ENCODE data around the gene MYH4. TPM values are rescaled to one million over a fixed set of nuclear protein-coding genes. Genes with fewer than 3 reads are reported as not detected.

Gene MYH4
- polyA plus RNA-seq, 2 donors, result not detected

GRCh38 chr17:10429421-10430045 is 39.8 kb downstream of the MYH4 start:
- no peaks in the 10 kb centered on the region for H3K9me3 ChIP-seq (ENCODE audit: control insufficient read depth in 2 of 2, insufficient read depth in 1 of 2, low read depth in 1 of 2, low read length in 1 of 2)
- no peaks in the 10 kb centered on the region for H3K27me3 ChIP-seq (ENCODE audit: control insufficient read depth in 1 of 2, insufficient read depth in 2 of 2, low read length in 2 of 2)
- no peaks in the 10 kb centered on the region for H3K4me1 ChIP-seq (ENCODE audit: control insufficient read depth in 2 of 2, insufficient read depth in 2 of 2, low read length in 1 of 2)
- no peaks in the 10 kb centered on the region for H3K36me3 ChIP-seq (ENCODE audit: control insufficient read depth in 2 of 2, insufficient read depth in 2 of 2, low read length in 1 of 2)
- no peak overlapping the region for H3K4me3 ChIP-seq (ENCODE audit: low read depth in 1 of 2, low read length in 2 of 2)
- H3K27ac ChIP-seq (ENCODE audit: low read depth in 2 of 2, low read length in 1 of 2), result no peak overlapping the region
- 75% methylated on average over 2 of the region's 2 CpGs for WGBS, 2 donors

- WGBS, 2 donors, result 80 to 86% methylated on average over 2 of the region's 2 CpGs
- H3K9me3 ChIP-seq (ENCODE audit: control insufficient read depth in 2 of 2, insufficient read depth in 1 of 2, low read depth in 1 of 2, low read length in 1 of 2), result no peaks in the 10 kb centered on the region
- H3K4me1 ChIP-seq (ENCODE audit: control insufficient read depth in 2 of 2, insufficient read depth in 2 of 2, low read length in 1 of 2), result no peaks in the 10 kb centered on the region
- no peaks in the 10 kb centered on the region for H3K36me3 ChIP-seq (ENCODE audit: control insufficient read depth in 2 of 2, insufficient read depth in 2 of 2, low read length in 1 of 2)
- no peak overlapping the region for H3K27ac ChIP-seq (ENCODE audit: low read depth in 2 of 2, low read length in 1 of 2)
- no peaks in the 10 kb centered on the region for H3K27me3 ChIP-seq (ENCODE audit: control insufficient read depth in 1 of 2, insufficient read depth in 2 of 2, low read length in 2 of 2)
- H3K4me3 ChIP-seq (ENCODE audit: low read depth in 1 of 2, low read length in 2 of 2), result no peak overlapping the region
These were observed 40.6 kb downstream of the MYH4 start for GRCh38 chr17:10428781-10429180.

- Histone ChIP-seq H3K27ac (ENCODE audit: low read depth in 2 of 2, low read length in 1 of 2) (no peak within 1 kb of the TSS), H3K4me3 (ENCODE audit: low read depth in 1 of 2, low read length in 2 of 2) (peak within 1 kb of the TSS in 1 of 2 donors; percentile 11), H3K36me3 (ENCODE audit: control insufficient read depth in 2 of 2, insufficient read depth in 2 of 2, low read length in 1 of 2) (no peaks in the 10 kb centered on the region), H3K9me3 (ENCODE audit: control insufficient read depth in 2 of 2, insufficient read depth in 1 of 2, low read depth in 1 of 2, low read length in 1 of 2) (no peaks in the 10 kb centered on the region), H3K4me1 (ENCODE audit: control insufficient read depth in 2 of 2, insufficient read depth in 2 of 2, low read length in 1 of 2) (no peaks in the 10 kb centered on the region), H3K27me3 (ENCODE audit: control insufficient read depth in 1 of 2, insufficient read depth in 2 of 2, low read length in 2 of 2) (no peaks in the 10 kb centered on the region)
- 74 to 77% methylated on average over 7 of the region's 7 CpGs for WGBS, 2 donors
These were observed 47.3 kb downstream of the MYH4 start, which contains the start of gene MYH8 for GRCh38 chr17:10421900-10422542. Gene MYH8 (minus strand): TSS chr17:10421950. CDS start chr17:10420227, 1,723 bp downstream.

- Histone ChIP-seq H3K27me3 (ENCODE audit: control insufficient read depth in 1 of 2, insufficient read depth in 2 of 2, low read length in 2 of 2) (no peaks in the 10 kb centered on the region), H3K27ac (ENCODE audit: low read depth in 2 of 2, low read length in 1 of 2) (no peak overlapping the region), H3K36me3 (ENCODE audit: control insufficient read depth in 2 of 2, insufficient read depth in 2 of 2, low read length in 1 of 2) (no peaks in the 10 kb centered on the region), H3K4me1 (ENCODE audit: control insufficient read depth in 2 of 2, insufficient read depth in 2 of 2, low read length in 1 of 2) (no peaks in the 10 kb centered on the region), H3K4me3 (ENCODE audit: low read depth in 1 of 2, low read length in 2 of 2) (no peak overlapping the region), H3K9me3 (ENCODE audit: control insufficient read depth in 2 of 2, insufficient read depth in 1 of 2, low read depth in 1 of 2, low read length in 1 of 2) (no peaks in the 10 kb centered on the region)
- WGBS, 2 donors, result 56 to 65% methylated on average over 2 of the region's 2 CpGs
These were observed 48.1 kb downstream of the MYH4 start for GRCh38 chr17:10421211-10421610.

- Histone ChIP-seq H3K4me3 (ENCODE audit: low read depth in 1 of 2, low read length in 2 of 2) (peak overlapping the region in 1 of 2 donors; percentile 11), H3K27me3 (ENCODE audit: control insufficient read depth in 1 of 2, insufficient read depth in 2 of 2, low read length in 2 of 2) (no peaks in the 10 kb centered on the region), H3K4me1 (ENCODE audit: control insufficient read depth in 2 of 2, insufficient read depth in 2 of 2, low read length in 1 of 2) (no peaks in the 10 kb centered on the region), H3K36me3 (ENCODE audit: control insufficient read depth in 2 of 2, insufficient read depth in 2 of 2, low read length in 1 of 2) (no peaks in the 10 kb centered on the region), H3K9me3 (ENCODE audit: control insufficient read depth in 2 of 2, insufficient read depth in 1 of 2, low read depth in 1 of 2, low read length in 1 of 2) (no peaks in the 10 kb centered on the region), H3K27ac (ENCODE audit: low read depth in 2 of 2, low read length in 1 of 2) (no peak overlapping the region)
- WGBS, 2 donors, result 53 to 58% methylated on average over 2 of the region's 2 CpGs
These were observed 48.5 kb downstream of the MYH4 start for GRCh38 chr17:10420811-10421210.

- Histone ChIP-seq H3K4me1 (ENCODE audit: control insufficient read depth in 2 of 2, insufficient read depth in 2 of 2, low read length in 1 of 2) (no peaks in the 10 kb centered on the region), H3K27me3 (ENCODE audit: control insufficient read depth in 1 of 2, insufficient read depth in 2 of 2, low read length in 2 of 2) (no peaks in the 10 kb centered on the region), H3K27ac (ENCODE audit: low read depth in 2 of 2, low read length in 1 of 2) (no peak overlapping the region), H3K36me3 (ENCODE audit: control insufficient read depth in 2 of 2, insufficient read depth in 2 of 2, low read length in 1 of 2) (no peaks in the 10 kb centered on the region), H3K4me3 (ENCODE audit: low read depth in 1 of 2, low read length in 2 of 2) (no peak overlapping the region), H3K9me3 (ENCODE audit: control insufficient read depth in 2 of 2, insufficient read depth in 1 of 2, low read depth in 1 of 2, low read length in 1 of 2) (no peaks in the 10 kb centered on the region)
- 51 to 58% methylated on average over 3 of the region's 3 CpGs for WGBS, 2 donors
These were observed 51.9 kb downstream of the MYH4 start for GRCh38 chr17:10417431-10417830.

GRCh38 chr17:10415161-10415560 is 54.2 kb downstream of the MYH4 start:
- WGBS, 2 donors, result 79 to 83% methylated on average over 4 of the region's 4 CpGs
- Histone ChIP-seq H3K9me3 (ENCODE audit: control insufficient read depth in 2 of 2, insufficient read depth in 1 of 2, low read depth in 1 of 2, low read length in 1 of 2) (no peaks in the 10 kb centered on the region), H3K27ac (ENCODE audit: low read depth in 2 of 2, low read length in 1 of 2) (no peak overlapping the region), H3K4me3 (ENCODE audit: low read depth in 1 of 2, low read length in 2 of 2) (no peak overlapping the region), H3K27me3 (ENCODE audit: control insufficient read depth in 1 of 2, insufficient read depth in 2 of 2, low read length in 2 of 2) (no peaks in the 10 kb centered on the region), H3K36me3 (ENCODE audit: control insufficient read depth in 2 of 2, insufficient read depth in 2 of 2, low read length in 1 of 2) (no peaks in the 10 kb centered on the region), H3K4me1 (ENCODE audit: control insufficient read depth in 2 of 2, insufficient read depth in 2 of 2, low read length in 1 of 2) (no peaks in the 10 kb centered on the region)

- no peaks in the 10 kb centered on the region for H3K4me1 ChIP-seq (ENCODE audit: control insufficient read depth in 2 of 2, insufficient read depth in 2 of 2, low read length in 1 of 2)
- H3K9me3 ChIP-seq (ENCODE audit: control insufficient read depth in 2 of 2, insufficient read depth in 1 of 2, low read depth in 1 of 2, low read length in 1 of 2), result no peaks in the 10 kb centered on the region
- no peak overlapping the region for H3K27ac ChIP-seq (ENCODE audit: low read depth in 2 of 2, low read length in 1 of 2)
- H3K4me3 ChIP-seq (ENCODE audit: low read depth in 1 of 2, low read length in 2 of 2), result no peak overlapping the region
- no peaks in the 10 kb centered on the region for H3K36me3 ChIP-seq (ENCODE audit: control insufficient read depth in 2 of 2, insufficient read depth in 2 of 2, low read length in 1 of 2)
- H3K27me3 ChIP-seq (ENCODE audit: control insufficient read depth in 1 of 2, insufficient read depth in 2 of 2, low read length in 2 of 2), result no peaks in the 10 kb centered on the region
These were observed 65.8 kb downstream of the MYH4 start for GRCh38 chr17:10403589-10403988.

- no peaks in the 10 kb centered on the region for H3K27me3 ChIP-seq (ENCODE audit: control insufficient read depth in 1 of 2, insufficient read depth in 2 of 2, low read length in 2 of 2)
- H3K27ac ChIP-seq (ENCODE audit: low read depth in 2 of 2, low read length in 1 of 2), result no peak overlapping the region
- H3K9me3 ChIP-seq (ENCODE audit: control insufficient read depth in 2 of 2, insufficient read depth in 1 of 2, low read depth in 1 of 2, low read length in 1 of 2), result no peaks in the 10 kb centered on the region
- 84 to 86% methylated on average over 9 of the region's 9 CpGs for WGBS, 2 donors
- H3K36me3 ChIP-seq (ENCODE audit: control insufficient read depth in 2 of 2, insufficient read depth in 2 of 2, low read length in 1 of 2), result no peaks in the 10 kb centered on the region
- no peak overlapping the region for H3K4me3 ChIP-seq (ENCODE audit: low read depth in 1 of 2, low read length in 2 of 2)
- H3K4me1 ChIP-seq (ENCODE audit: control insufficient read depth in 2 of 2, insufficient read depth in 2 of 2, low read length in 1 of 2), result no peaks in the 10 kb centered on the region
These were observed 71.0 kb downstream of the MYH4 start for GRCh38 chr17:10398352-10398751.
